Astrocyte (in vitro differentiated cells and primary cell): ENCODE results near the gene DUSP2. TPM values are rescaled to one million over a fixed set of nuclear protein-coding genes. Genes with fewer than 3 reads are reported as not detected.

Source experiments
- DNase-seq: peaks from one replicate; pipeline ENCODE4 v3.0.0-alpha.2; 2010; ENCODE audit warnings: low read depth
- FAIRE-seq: peaks from 2 replicates; lab custom pipeline; 2011; peaks lifted over from hg19 to GRCh38; lab: Jason Lieb, UNC
- H2AFZ ChIP-seq: 2 replicates; pipeline ENCODE4 v1.6.0; 2012; ENCODE audit warnings: low read depth, low read length, inconsistent platforms
- H3K27ac ChIP-seq: 2 replicates; pipeline ENCODE4 v1.5.1; 2011; ENCODE audit warnings: low read depth, low read length, inconsistent platforms
- H3K27me3 ChIP-seq: 2 replicates; pipeline ENCODE4 v1.6.0; 2011; ENCODE audit warnings: low read length, inconsistent platforms; ENCODE audit not compliant: insufficient read depth
- H3K36me3 ChIP-seq: 2 replicates; pipeline ENCODE4 v1.5.1; 2011; ENCODE audit warnings: low read length, inconsistent platforms; ENCODE audit not compliant: insufficient read depth
- H3K4me1 ChIP-seq: 2 replicates; pipeline ENCODE4 v1.5.1; 2011; ENCODE audit warnings: low read length, inconsistent platforms; ENCODE audit not compliant: insufficient read depth
- H3K4me2 ChIP-seq: 2 replicates; pipeline ENCODE4 v1.6.0; 2012; ENCODE audit warnings: low read length, inconsistent platforms
- H3K4me3 ChIP-seq: 2 replicates; pipeline ENCODE4 v1.5.1; 2011; ENCODE audit warnings: low read depth, mild to moderate bottlenecking, low read length, inconsistent platforms; ENCODE audit not compliant: insufficient read depth
- H3K79me2 ChIP-seq: 2 replicates; pipeline ENCODE4 v1.6.0; 2012; ENCODE audit warnings: mild to moderate bottlenecking, low read length, inconsistent platforms; ENCODE audit not compliant: insufficient read depth
- H3K9ac ChIP-seq: 2 replicates; pipeline ENCODE4 v1.6.0; 2012; ENCODE audit warnings: mild to moderate bottlenecking, low read length, inconsistent platforms
- H3K9me3 ChIP-seq: 2 replicates; pipeline ENCODE4 v1.5.1; 2012; ENCODE audit warnings: low read depth, mild to moderate bottlenecking, low read length, inconsistent platforms; ENCODE audit not compliant: insufficient read depth
- H4K20me1 ChIP-seq: 2 replicates; pipeline ENCODE4 v1.6.0; 2012; ENCODE audit warnings: low read length, inconsistent platforms; ENCODE audit not compliant: insufficient read depth
- H3K27ac Mint-ChIP-seq: one replicate; pipeline ENCODE4 v1.8.0; 2021; ENCODE audit warnings: mild to moderate bottlenecking, mixed read lengths; ENCODE audit not compliant: unreplicated experiment
- H3K27me3 Mint-ChIP-seq: one replicate; pipeline ENCODE4 v1.8.0; 2021; ENCODE audit warnings: low read depth, mixed read lengths; ENCODE audit not compliant: unreplicated experiment
- H3K36me3 Mint-ChIP-seq: one replicate; pipeline ENCODE4 v1.8.0; 2021; ENCODE audit warnings: low read depth, mixed read lengths; ENCODE audit not compliant: unreplicated experiment
- H3K4me1 Mint-ChIP-seq: one replicate; pipeline ENCODE4 v1.8.0; 2021; ENCODE audit warnings: low read depth, mixed read lengths; ENCODE audit not compliant: unreplicated experiment
- H3K4me3 Mint-ChIP-seq: one replicate; pipeline ENCODE4 v1.8.0; 2021; ENCODE audit warnings: mild to moderate bottlenecking, moderate library complexity, mixed read lengths; ENCODE audit not compliant: unreplicated experiment
- H3K9me3 Mint-ChIP-seq: one replicate; pipeline ENCODE4 v1.8.0; 2021; ENCODE audit warnings: mild to moderate bottlenecking, mixed read lengths; ENCODE audit not compliant: unreplicated experiment
- CTCF ChIP-seq: IDR thresholded peaks from 2 replicates; pipeline ENCODE4 v1.5.1; 2011; ENCODE audit warnings: low read depth, mild to moderate bottlenecking, inconsistent platforms, low read length, moderate library complexity; ENCODE audit not compliant: insufficient read depth
- EZH2 ChIP-seq: IDR thresholded peaks from 2 replicates; pipeline ENCODE4 v1.6.1; 2012; ENCODE audit warnings: mild to moderate bottlenecking, low read length, inconsistent platforms; ENCODE audit not compliant: insufficient read depth
- total RNA-seq: library from RNA; stranded (reverse); gene quantifications from 2 replicates; pipeline ENCODE4 v1.2.1, GENCODE V29; 2021

Gene DUSP2
- total RNA-seq, 1 donor from 2014 or later = 0.95 TPM

- H3K27me3 Mint-ChIP-seq = peaks cover 75% of the 10 kb centered on the region
- Histone ChIP-seq H4K20me1 (no peaks in the 10 kb centered on the region), H2AFZ (no peak overlapping the region), H3K9ac (no peak overlapping the region), H3K4me2 (peak overlapping the region; percentile 76), H3K27me3 (peaks cover 35% of the 10 kb centered on the region), H3K9me3 (no peaks in the 10 kb centered on the region), H3K4me3 (no peak overlapping the region), H3K4me1 (peaks cover 2% of the 10 kb centered on the region), H3K79me2 (no peaks in the 10 kb centered on the region), H3K27ac (no peak overlapping the region), H3K36me3 (no peaks in the 10 kb centered on the region)
- H3K4me1 Mint-ChIP-seq = no peaks in the 10 kb centered on the region
- peaks cover 5% of the 10 kb centered on the region for H3K9me3 Mint-ChIP-seq
- no peak for DNase-seq
- H3K36me3 Mint-ChIP-seq = peaks cover 2% of the 10 kb centered on the region
- peak; percentile 77 for TF ChIP-seq EZH2
- no peak for TF ChIP-seq CTCF
- no peak overlapping the region for H3K4me3 Mint-ChIP-seq
- FAIRE-seq = no peak
- no peak overlapping the region for H3K27ac Mint-ChIP-seq
Observed at GRCh38 chr2:96115631-96116423, 29.4 kb downstream of the DUSP2 start.

- no peaks in the 10 kb centered on the region for H3K4me1 Mint-ChIP-seq
- H3K9me3 ChIP-seq = no peaks in the 10 kb centered on the region
- H3K9me3 Mint-ChIP-seq = peaks cover 4% of the 10 kb centered on the region
- H3K79me2 ChIP-seq = no peaks in the 10 kb centered on the region
- DNase-seq = no peak
- H3K4me2 ChIP-seq = no peak overlapping the region
- TF ChIP-seq EZH2 = no peak
- TF ChIP-seq CTCF = no peak
- no peak overlapping the region for H2AFZ ChIP-seq
- peaks cover 1% of the 10 kb centered on the region for H3K36me3 Mint-ChIP-seq
- H3K27ac Mint-ChIP-seq = no peak overlapping the region
- no peak overlapping the region for H3K27ac ChIP-seq
- H3K27me3 ChIP-seq = peaks cover 32% of the 10 kb centered on the region
- peaks cover 71% of the 10 kb centered on the region for H3K27me3 Mint-ChIP-seq
- H3K4me3 Mint-ChIP-seq = peak overlapping the region; percentile 67
- H4K20me1 ChIP-seq = no peaks in the 10 kb centered on the region
- no peaks in the 10 kb centered on the region for H3K36me3 ChIP-seq
- H3K4me3 ChIP-seq = no peak overlapping the region
- H3K9ac ChIP-seq = no peak overlapping the region
- H3K4me1 ChIP-seq = peaks cover 2% of the 10 kb centered on the region
- no peak for FAIRE-seq
Observed at GRCh38 chr2:96114903-96115581, 30.2 kb downstream of the DUSP2 start.
